NCI-H1930 (cell line): ENCODE data around the gene FAM83E.

Experiments
- DNase-seq, 2 experiments: peaks; one replicate each; lab custom pipeline; 2025; lab: John Stamatoyannopoulos, UW

The FAM83E gene

DNA sequence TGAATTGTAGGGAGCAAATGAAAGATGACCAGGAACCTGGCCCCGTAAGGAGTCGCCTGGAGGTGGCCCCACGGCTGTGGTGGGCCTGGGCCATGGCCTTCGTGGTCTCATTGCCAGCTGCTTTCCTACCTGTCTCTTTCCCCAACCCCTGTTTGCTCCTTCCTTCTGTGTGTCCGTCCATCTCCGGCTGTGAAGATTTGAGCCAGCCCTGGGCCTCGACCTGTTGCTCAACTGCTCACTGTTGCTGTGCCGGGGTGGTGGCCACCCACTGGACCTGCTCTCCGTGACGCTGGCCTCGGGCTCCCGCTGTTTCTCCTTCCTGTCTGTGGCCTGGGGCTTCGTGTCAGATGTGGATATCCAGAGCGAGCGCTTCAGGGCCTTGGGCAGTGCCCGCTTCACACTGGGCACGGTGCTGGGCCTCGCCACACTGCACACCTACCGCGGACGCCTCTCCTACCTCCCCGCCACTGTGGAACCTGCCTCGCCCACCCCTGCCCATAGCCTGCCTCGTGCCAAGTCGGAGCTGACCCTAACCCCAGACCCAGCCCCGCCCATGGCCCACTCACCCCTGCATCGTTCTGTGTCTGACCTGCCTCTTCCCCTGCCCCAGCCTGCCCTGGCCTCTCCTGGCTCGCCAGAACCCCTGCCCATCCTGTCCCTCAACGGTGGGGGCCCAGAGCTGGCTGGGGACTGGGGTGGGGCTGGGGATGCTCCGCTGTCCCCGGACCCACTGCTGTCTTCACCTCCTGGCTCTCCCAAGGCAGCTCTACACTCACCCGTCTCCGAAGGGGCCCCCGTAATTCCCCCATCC lies 13.8 kb upstream of the FAM83E start:
- DNase-seq = no peak

- no peak for DNase-seq
Measured at GRCh38 chr19:48627865-48628314, 13.0 kb upstream of the FAM83E start.

DNA sequence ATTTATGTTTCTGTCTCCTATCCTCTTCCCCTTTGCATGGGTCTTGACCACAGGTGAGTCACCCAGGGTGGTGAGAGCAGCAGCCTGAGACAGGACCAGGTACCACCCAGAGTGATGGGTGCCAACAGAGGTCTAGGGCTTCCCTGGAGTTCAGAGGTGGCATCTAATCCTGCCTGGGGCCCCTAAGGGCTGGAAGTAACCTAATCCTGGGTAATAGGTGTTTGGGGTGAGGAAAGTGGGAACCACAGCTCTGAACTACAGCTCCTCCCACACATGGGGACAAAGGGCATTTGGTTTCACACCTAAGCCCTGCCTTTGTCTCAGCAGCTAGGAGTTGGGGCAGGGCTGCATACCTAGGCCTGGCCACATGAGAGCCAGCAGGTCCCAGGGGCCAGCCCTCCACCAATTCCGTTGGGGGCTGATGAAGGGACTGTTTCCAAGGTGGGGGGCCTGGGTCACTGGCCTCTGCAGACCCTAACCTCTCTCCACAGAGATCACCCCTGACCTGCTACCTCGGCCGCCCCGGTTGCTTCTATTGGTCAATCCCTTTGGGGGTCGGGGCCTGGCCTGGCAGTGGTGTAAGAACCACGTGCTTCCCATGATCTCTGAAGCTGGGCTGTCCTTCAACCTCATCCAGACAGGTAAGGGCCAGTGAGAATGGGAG lies 12.5 kb upstream of the FAM83E start:
- no peak for DNase-seq

GRCh38 chr19:48625891-48626327 lies 11.0 kb upstream of the FAM83E start:
- DNase-seq = no peak

- DNase-seq = no peak
Measured at GRCh38 chr19:48624791-48625723, 10.2 kb upstream of the FAM83E start.

GRCh38 chr19:48624067-48624594 lies 9.3 kb upstream of the FAM83E start:
- peak; percentile 98 to 99 for DNase-seq

GRCh38 chr19:48623556-48624066 lies 8.7 kb upstream of the FAM83E start:
- DNase-seq = no peak

DNA sequence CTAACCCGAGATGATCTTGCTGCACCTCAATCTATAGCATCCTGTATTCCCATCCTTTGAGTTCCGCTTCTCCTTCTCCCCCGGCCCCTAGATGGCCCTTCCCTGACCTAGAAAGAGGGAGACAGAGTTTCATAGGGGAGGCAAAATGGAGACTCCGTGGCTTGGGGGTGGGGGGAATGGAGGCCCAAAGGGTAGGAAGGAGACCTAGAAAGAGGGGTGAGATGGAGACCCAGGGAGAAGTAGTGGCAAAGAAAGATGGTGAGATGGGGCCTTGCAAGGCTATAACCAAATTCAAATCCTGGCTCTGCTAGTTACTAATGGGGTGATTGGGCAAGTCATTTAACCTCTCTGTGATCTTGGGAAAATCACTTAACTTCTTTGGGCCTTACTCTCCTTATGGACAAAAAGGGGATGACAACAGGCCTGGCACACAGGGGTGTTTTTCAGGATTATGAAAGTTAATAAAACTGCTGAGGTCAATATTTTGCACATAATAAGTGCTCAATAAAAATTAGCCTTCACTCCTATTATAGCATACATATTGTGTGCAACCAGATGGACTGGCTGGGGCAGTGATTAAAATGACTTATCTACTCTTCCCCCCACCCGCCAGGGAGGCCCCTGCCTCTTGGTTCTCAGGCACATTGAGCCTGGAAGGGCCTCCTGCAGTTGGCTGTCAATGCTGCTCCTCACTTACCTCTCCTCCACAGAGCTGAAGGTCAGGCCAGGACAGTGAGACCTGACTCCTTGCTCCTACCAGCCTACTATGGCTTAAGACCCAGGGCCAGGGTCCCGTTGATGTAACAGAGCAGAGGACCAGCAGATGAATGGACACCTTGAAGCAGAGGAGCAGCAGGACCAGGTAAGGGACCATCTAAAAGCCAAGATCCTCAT lies 5.1 kb upstream of the FAM83E start:
- DNase-seq = no peak

GRCh38 chr19:48618916-48619691 lies 4.2 kb upstream of the FAM83E start, which contains the start of the genes RPL18 and SPHK2:
Gene RPL18, minus strand, starts transcription at chr19:48619178. Its CDS starts 35 bp downstream, at chr19:48619143.
Gene SPHK2, plus strand, starts transcription at chr19:48619506. Its CDS starts 1,009 bp downstream, at chr19:48620515.
- peak; percentile 99 to 100 for DNase-seq

DNA sequence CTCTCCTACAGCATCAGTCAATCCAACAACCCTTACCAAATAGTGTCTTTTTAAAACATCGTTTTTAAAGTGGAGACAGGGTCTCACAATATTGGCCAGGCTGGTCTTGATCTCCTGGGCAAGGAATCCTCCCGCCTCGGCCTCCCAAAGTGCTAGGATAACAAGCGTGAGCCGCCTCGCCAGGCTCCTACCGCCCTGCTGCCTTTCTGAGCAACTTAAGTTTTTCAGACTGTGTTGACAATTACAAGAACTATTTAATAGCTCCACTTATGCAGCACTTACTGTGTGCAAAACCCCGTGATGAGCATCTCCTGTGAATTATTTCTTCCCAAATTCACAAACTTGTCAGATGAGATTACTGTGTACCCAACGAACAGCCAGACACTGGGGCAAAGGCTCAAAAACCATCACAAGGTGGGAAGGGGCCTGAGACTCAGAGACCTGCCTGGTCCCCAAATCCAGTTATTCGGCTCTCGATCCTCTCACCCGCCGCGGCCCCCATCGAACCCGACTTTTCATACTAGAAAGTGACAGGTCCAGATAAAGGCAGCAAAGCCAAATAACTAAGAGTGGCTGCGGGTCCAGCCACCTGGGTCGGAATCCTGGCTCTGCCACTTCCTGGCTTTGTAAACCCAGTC lies 3.5 kb upstream of the FAM83E start:
- DNase-seq = no peak

DNA sequence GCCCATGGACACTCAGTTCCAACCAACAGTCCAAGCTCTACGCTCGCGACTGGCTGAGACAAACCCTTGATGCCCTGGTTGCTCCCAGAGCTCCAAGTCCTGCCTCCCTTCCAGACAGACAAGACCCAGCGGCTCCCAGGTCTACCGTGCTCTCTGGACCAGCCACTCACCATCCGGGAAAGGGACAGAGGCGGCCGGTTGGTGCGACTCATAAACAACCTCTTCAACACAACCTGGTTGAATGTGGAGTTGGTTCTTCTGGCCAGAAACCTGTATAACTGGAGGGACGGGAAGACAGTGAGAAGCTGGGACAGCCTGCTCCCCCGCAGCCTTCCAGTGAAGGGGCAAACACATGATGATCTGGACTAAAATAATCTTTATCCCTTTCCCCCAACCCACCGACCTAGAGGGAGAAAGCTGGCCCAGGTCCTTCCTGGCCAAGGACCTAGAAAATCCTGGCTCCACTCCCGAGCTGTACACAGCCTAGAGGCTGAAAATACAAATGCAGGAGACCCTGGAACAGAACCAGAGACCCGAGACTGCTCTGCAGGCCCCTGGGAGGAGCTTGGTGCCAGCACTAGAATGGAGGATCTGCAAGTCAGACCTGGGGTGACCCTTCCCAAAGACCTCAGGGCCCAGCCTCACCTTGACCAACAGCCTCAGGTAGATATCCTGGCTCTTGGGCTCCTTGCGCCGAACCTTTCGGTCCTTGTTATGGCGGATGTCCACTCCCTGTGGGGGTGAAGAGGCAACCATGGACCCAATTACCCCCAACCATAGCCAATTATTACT lies 2.5 kb upstream of the FAM83E start:
- DNase-seq = no peak

DNA sequence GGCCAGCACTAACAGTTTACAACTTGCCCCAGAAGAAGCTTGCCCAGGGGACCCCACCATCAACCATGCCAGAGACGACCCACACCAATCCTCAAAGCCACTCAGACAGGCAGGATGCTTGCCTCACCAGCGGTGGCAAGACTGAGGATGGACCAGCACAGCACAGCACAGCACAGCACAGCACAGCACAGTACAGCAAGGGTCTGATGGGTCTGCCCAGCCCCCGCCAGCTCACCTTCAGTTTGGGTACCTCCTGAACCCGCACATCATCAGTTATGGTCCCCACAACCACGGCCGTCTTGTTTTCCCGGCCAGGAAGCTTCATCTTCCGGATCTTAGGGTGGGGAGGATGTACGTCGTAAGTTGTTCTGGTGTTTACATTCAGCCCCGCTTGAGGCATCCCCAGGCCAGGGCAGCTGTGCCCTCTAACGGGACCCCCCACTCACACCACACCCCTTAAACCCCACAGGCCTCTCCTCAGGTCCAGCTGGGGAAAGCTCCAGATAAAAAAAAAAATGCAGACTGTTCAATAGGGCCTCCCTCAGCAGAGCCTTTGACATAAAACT lies 1.7 kb upstream of the FAM83E start:
- DNase-seq = no peak

- no peak for DNase-seq
Measured at GRCh38 chr19:48616041-48616436, 1.2 kb upstream of the FAM83E start.

DNA sequence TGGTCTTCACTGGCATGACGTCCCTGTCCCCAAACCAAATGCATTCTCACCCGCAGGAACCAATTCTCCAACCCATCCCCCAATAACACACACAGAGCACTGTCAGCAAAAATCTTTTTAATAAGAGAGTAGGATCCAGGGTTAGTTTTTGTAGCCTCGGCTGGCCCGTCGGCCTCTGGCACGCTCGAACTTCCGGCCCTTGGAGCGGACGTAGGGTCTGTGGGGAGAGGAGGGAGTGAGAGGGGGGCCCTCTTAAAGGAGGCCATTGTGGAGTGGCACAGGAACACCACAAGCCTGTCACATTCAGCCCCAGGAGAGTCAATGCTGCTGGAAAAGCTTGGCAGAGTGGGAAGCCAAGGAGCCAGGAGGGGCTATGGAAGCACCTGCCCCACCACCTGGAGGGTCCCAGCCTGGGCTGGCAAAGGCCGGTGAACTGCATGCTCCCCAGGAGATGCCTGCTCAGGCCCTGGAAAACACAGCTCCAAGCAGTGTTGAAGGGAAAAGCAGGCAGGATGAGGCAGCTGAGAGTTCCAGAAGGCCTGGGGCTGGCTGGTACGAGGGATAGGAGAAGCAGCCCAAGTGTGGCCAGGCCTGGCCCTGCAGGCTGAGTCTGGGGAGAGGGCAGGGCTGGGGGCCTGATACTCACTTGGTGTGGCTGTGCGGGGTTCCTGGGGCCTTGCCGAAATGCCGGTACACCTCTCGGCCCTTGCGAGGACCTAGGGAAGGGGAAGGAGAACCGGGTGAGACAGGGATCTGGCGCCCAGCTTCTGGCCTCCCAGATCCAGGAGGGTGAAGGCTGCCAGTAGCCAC lies 560 bp upstream of the FAM83E start:
- no peak for DNase-seq

DNA sequence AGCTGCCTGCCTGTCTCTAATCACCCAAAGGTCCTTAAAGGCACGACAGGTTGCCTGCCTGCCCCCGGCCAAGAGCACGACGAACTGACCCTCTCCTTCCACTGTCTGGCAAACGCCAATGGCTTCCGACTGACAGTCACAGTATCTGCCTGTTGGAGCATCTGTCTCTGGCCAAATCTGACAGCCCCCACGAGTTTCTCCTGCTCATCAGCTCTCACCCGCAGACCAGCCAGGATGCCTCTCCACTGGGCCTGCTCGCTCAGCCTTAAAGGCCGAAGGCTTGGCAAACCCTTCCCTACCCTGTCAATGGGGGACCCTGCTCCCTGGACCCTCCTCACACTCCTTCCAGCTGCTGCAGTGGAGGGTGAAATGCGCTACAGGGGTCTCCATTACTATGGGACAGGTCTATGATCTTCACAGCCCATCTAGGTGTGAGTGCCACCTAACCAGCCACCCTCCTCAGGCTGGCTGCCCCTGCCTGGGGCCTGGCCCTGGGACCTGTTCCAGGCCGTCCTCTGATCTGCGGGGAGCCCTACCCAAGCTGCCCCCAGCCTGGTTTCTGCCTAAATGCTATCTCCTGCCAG lies 932 bp downstream of the FAM83E start:
- DNase-seq = no peak

DNA sequence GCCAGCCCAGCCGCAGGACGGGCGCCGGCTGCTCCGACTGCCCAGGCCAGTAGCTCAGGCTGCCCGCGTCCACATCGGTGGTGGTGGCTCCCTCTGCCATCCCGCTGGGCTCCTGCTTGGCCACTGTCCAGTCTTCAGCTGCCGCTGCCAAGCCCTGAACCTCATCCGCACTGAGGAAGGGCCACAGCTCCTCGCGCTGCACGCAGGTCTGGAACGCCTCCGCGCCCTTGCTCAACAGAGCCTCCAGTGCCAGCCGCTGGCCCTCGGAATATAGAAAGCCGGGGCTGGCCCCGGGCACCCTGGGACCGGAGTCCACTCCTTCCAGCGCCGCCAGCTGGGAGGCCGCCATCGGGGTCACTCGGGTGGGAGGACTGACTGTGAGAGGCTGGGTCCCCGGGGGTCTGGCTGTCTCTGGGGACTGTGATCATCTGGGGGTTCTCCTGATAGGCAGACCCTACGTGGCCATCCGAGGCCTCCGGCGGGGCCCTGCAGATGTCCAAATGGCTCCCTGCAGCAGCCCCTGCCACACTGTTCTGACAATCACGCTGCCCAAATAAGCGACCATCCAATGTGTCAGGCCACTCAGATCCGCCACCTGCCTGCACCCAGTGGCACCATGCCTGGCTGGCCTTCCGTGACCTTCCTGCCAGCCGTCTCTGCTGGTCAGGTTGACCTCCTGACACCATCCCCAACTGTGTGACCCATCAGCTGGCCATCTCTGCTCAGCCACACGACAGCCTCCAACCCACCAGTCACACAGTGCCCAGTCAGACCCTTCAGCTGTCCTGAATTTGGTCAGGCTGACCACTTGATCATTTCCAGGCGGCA lies 1.6 kb downstream of the FAM83E start:
- no peak for DNase-seq
